Mesodermal cell (in vitro differentiated cells): ENCODE measurements around the gene ARHGAP6.
"Not testable (repeated sequence)": the region's sequence is repeated elsewhere in the genome, so short reads cannot be mapped to it uniquely, and the experiment has no call there.

Experiments
- H3K27ac ChIP-seq: 2 replicates; pipeline ENCODE4 v1.7.0; 2013; ENCODE audit warnings: mild to moderate bottlenecking, low read depth, low read length, moderate library complexity; ENCODE audit not compliant: severe bottlenecking
- H3K36me3 ChIP-seq: 2 replicates; pipeline ENCODE4 v1.7.1; 2013; ENCODE audit warnings: mild to moderate bottlenecking, low read length, moderate library complexity; ENCODE audit not compliant: control insufficient read depth, insufficient read depth
- H3K4me1 ChIP-seq: one replicate; pipeline ENCODE4 v1.7.1; 2013; ENCODE audit warnings: mild to moderate bottlenecking, low read length; ENCODE audit not compliant: insufficient read depth, control insufficient read depth, poor library complexity, severe bottlenecking
- H3K4me3 ChIP-seq: 2 replicates; pipeline ENCODE4 v1.7.0; 2013; ENCODE audit warnings: low read length, control low read depth, mild to moderate bottlenecking; ENCODE audit not compliant: insufficient read depth, poor library complexity, severe bottlenecking; ENCODE audit errors: extremely low read depth
- H3K9me3 ChIP-seq: 2 replicates; pipeline ENCODE4 v1.7.1; 2013; ENCODE audit warnings: mild to moderate bottlenecking, low read length, moderate library complexity; ENCODE audit not compliant: control insufficient read depth
- WGBS, 2 experiments: methylation state at CpG; one replicate each; pipeline ENCODE4 v1.1.5; 2013; ENCODE audit warnings: missing lambda C conversion rate in 2 of 2; ENCODE audit not compliant: insufficient coverage in 2 of 2; 5-methylcytosine and 5-hydroxymethylcytosine counted together

ARHGAP6 gene

GRCh38 chrX:11641349-11642065, 24.2 kb downstream of the ARHGAP6 start:
- no peak overlapping the region for H3K4me3 ChIP-seq
- H3K36me3 ChIP-seq, result no peaks in the 10 kb centered on the region
- no peaks in the 10 kb centered on the region for H3K4me1 ChIP-seq
- 95 to 100% methylated on average over 2 to 3 of the region's 9 CpGs for WGBS, 2 experiments
- no peak overlapping the region for H3K27ac ChIP-seq
- H3K9me3 ChIP-seq, result no peaks in the 10 kb centered on the region

- Histone ChIP-seq H3K27ac (no peak overlapping the region), H3K4me1 (no peaks in the 10 kb centered on the region), H3K4me3 (no peak overlapping the region), H3K9me3 (no peaks in the 10 kb centered on the region), H3K36me3 (no peaks in the 10 kb centered on the region)
- WGBS, 2 experiments, result no CpG with 5 or more reads among the region's 4 CpGs
These were observed 25.6 kb downstream of the ARHGAP6 start for GRCh38 chrX:11640089-11640488.

- H3K9me3 ChIP-seq, result no peaks in the 10 kb centered on the region
- no peak overlapping the region for H3K27ac ChIP-seq
- H3K4me3 ChIP-seq, result no peak overlapping the region
- H3K36me3 ChIP-seq, result no peaks in the 10 kb centered on the region
- 86 to 100% methylated on average over 1 of the region's 1 CpG for WGBS, 2 experiments
- H3K4me1 ChIP-seq, result no peaks in the 10 kb centered on the region
These were observed 33.0 kb downstream of the ARHGAP6 start for GRCh38 chrX:11632732-11633131.

GRCh38 chrX:11629593-11630211, 36.0 kb downstream of the ARHGAP6 start:
- Histone ChIP-seq H3K36me3 (no peaks in the 10 kb centered on the region), H3K9me3 (no peaks in the 10 kb centered on the region), H3K4me3 (no peak overlapping the region), H3K4me1 (no peaks in the 10 kb centered on the region), H3K27ac (no peak overlapping the region)
- WGBS, 2 experiments, result 20 to 93% methylated on average over 1 to 3 of the region's 4 CpGs

- H3K4me3 ChIP-seq, result no peak overlapping the region
- WGBS, 2 experiments, result 100% methylated on average over 1 of the region's 5 CpGs; no CpG with 5 or more reads in 1 of the 2 experiments
- no peak overlapping the region for H3K27ac ChIP-seq
- no peaks in the 10 kb centered on the region for H3K4me1 ChIP-seq
- H3K36me3 ChIP-seq, result no peaks in the 10 kb centered on the region
- H3K9me3 ChIP-seq, result no peaks in the 10 kb centered on the region
These were observed 37.3 kb downstream of the ARHGAP6 start for GRCh38 chrX:11628399-11628798.

- H3K4me3 ChIP-seq, result no peak overlapping the region
- no peaks in the 10 kb centered on the region for H3K9me3 ChIP-seq
- H3K27ac ChIP-seq, result no peak overlapping the region
- H3K4me1 ChIP-seq, result no peaks in the 10 kb centered on the region
- H3K36me3 ChIP-seq, result no peaks in the 10 kb centered on the region
These were observed 39.4 kb downstream of the ARHGAP6 start for GRCh38 chrX:11626351-11626750.

- Histone ChIP-seq H3K4me1 (no peaks in the 10 kb centered on the region), H3K27ac (no peak overlapping the region), H3K9me3 (no peaks in the 10 kb centered on the region), H3K36me3 (no peaks in the 10 kb centered on the region), H3K4me3 (no peak overlapping the region)
- WGBS, 2 experiments, result no CpG with 5 or more reads among the region's 1 CpG
These were observed 46.3 kb downstream of the ARHGAP6 start for GRCh38 chrX:11619441-11619840.

- not testable (repeated sequence) for H3K9me3 ChIP-seq, H3K27ac ChIP-seq, H3K36me3 ChIP-seq, H3K4me3 ChIP-seq, H3K4me1 ChIP-seq
- 83% methylated on average over 1 of the region's 3 CpGs; no CpG with 5 or more reads in 1 of the 2 experiments for WGBS, 2 experiments
These were observed 51.5 kb downstream of the ARHGAP6 start for GRCh38 chrX:11614253-11614652.

GRCh38 chrX:11611965-11612364, 53.8 kb downstream of the ARHGAP6 start:
- Histone ChIP-seq H3K4me1 (no peaks in the 10 kb centered on the region), H3K36me3 (no peaks in the 10 kb centered on the region), H3K4me3 (no peak overlapping the region), H3K27ac (no peak overlapping the region), H3K9me3 (no peaks in the 10 kb centered on the region)
- WGBS, 2 experiments, result no CpG with 5 or more reads among the region's 1 CpG

- Histone ChIP-seq H3K9me3 (no peaks in the 10 kb centered on the region), H3K36me3 (no peaks in the 10 kb centered on the region), H3K4me1 (no peaks in the 10 kb centered on the region), H3K27ac (no peak overlapping the region), H3K4me3 (no peak overlapping the region)
- no CpG with 5 or more reads among the region's 1 CpG for WGBS, 2 experiments
These were observed 54.6 kb downstream of the ARHGAP6 start for GRCh38 chrX:11611161-11611560.

- Histone ChIP-seq H3K4me3 (no peak overlapping the region), H3K36me3 (no peaks in the 10 kb centered on the region), H3K27ac (no peak overlapping the region), H3K9me3 (no peaks in the 10 kb centered on the region), H3K4me1 (no peaks in the 10 kb centered on the region)
- WGBS, 2 experiments, result no CpG with 5 or more reads among the region's 2 CpGs
These were observed 56.6 kb downstream of the ARHGAP6 start for GRCh38 chrX:11609109-11609508.
